KMS-11 (cell line): ENCODE measurements around the gene NEB.
"Not testable (repeated sequence)": the region's sequence is repeated elsewhere in the genome, so short reads cannot be mapped to it uniquely, and the experiment has no call there.

Experiments used
- H2AFZ ChIP-seq: fragments of 200-600 bp; sonication (generic); 2 replicates; pipeline ENCODE4 v1.6.1; 2016; ENCODE audit warnings: antibody characterized with exemption, mixed run types, low read depth
- H3K27ac ChIP-seq: fragments of 200-600 bp; sonication (generic); 2 replicates; pipeline ENCODE4 v1.6.1; 2016; ENCODE audit warnings: mild to moderate bottlenecking, mixed run types
- H3K27me3 ChIP-seq: fragments of 200-600 bp; sonication (generic); 2 replicates; pipeline ENCODE4 v1.6.1; 2017; ENCODE audit warnings: mild to moderate bottlenecking, low read depth, mixed run types, moderate library complexity; ENCODE audit not compliant: insufficient read depth
- H3K36me3 ChIP-seq: fragments of 200-600 bp; sonication (generic); 2 replicates; pipeline ENCODE4 v1.6.1; 2017; ENCODE audit warnings: mild to moderate bottlenecking, mixed run types; ENCODE audit not compliant: insufficient read depth
- H3K4me1 ChIP-seq: fragments of 200-600 bp; sonication (generic); 2 replicates; pipeline ENCODE4 v1.6.1; 2016; ENCODE audit warnings: mild to moderate bottlenecking, low read depth, mixed run types; ENCODE audit not compliant: poor library complexity, severe bottlenecking
- H3K4me2 ChIP-seq: fragments of 200-600 bp; sonication (generic); 2 replicates; pipeline ENCODE4 v1.7.0; 2016; ENCODE audit warnings: mild to moderate bottlenecking, mixed run types
- H3K4me3 ChIP-seq: fragments of 200-600 bp; sonication (generic); IDR thresholded peaks from 2 replicates; pipeline ENCODE4 v1.6.1; 2017; ENCODE audit warnings: low read depth, low read length, mixed read lengths; ENCODE audit not compliant: insufficient read depth
- H3K79me2 ChIP-seq: fragments of 200-600 bp; sonication (generic); 2 replicates; pipeline ENCODE4 v1.6.1; 2016; ENCODE audit warnings: low read depth, mixed run types; ENCODE audit not compliant: insufficient read depth
- H3K9ac ChIP-seq: fragments of 200-600 bp; sonication (generic); 2 replicates; pipeline ENCODE4 v1.6.1; 2016; ENCODE audit warnings: mild to moderate bottlenecking, mixed run types
- H4K20me1 ChIP-seq: fragments of 200-600 bp; sonication (generic); 2 replicates; pipeline ENCODE4 v1.6.1; 2016; ENCODE audit warnings: mild to moderate bottlenecking, mixed run types; ENCODE audit not compliant: insufficient read depth
- TF ChIP-seq, protein P1 (sequence below): fragments of 200-600 bp; sonication (generic); conservative IDR thresholded peaks from 2 replicates; pipeline ENCODE4 v1.6.1; 2017; ENCODE audit warnings: low read depth, mild to moderate bottlenecking, antibody characterized with exemption, low read length, moderate library complexity, mixed read lengths

NEB gene

DNA sequence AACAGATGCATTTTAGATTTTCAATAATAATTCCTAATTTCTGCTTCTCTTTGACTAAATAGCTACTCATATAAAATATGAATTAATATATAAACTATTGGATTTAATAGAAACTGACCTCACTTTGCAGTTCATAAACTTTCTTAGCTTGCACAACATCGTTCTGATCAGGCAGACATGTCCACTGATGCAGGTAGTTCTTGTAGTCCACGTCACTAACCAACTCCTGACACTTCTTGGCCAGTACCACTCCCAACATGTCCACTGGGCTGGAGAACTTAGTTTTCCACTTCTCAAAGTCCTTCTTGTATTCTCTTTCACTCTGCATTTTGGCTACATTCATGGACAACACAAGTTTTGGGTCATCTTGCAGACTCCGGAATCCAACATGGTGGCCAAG, 83.8 kb downstream of the NEB start:
- Histone ChIP-seq H3K4me1 (no peaks in the 10 kb centered on the region), H3K4me3 (no peak overlapping the region), H3K27ac (no peak overlapping the region), H2AFZ (no peak overlapping the region), H3K27me3 (no peaks in the 10 kb centered on the region), H3K9ac (no peak overlapping the region), H4K20me1 (no peaks in the 10 kb centered on the region), H3K4me2 (no peak overlapping the region), H3K36me3 (no peaks in the 10 kb centered on the region), H3K79me2 (no peaks in the 10 kb centered on the region)
- TF ChIP-seq, protein P1, sequence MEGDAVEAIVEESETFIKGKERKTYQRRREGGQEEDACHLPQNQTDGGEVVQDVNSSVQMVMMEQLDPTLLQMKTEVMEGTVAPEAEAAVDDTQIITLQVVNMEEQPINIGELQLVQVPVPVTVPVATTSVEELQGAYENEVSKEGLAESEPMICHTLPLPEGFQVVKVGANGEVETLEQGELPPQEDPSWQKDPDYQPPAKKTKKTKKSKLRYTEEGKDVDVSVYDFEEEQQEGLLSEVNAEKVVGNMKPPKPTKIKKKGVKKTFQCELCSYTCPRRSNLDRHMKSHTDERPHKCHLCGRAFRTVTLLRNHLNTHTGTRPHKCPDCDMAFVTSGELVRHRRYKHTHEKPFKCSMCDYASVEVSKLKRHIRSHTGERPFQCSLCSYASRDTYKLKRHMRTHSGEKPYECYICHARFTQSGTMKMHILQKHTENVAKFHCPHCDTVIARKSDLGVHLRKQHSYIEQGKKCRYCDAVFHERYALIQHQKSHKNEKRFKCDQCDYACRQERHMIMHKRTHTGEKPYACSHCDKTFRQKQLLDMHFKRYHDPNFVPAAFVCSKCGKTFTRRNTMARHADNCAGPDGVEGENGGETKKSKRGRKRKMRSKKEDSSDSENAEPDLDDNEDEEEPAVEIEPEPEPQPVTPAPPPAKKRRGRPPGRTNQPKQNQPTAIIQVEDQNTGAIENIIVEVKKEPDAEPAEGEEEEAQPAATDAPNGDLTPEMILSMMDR, result no peak

DNA sequence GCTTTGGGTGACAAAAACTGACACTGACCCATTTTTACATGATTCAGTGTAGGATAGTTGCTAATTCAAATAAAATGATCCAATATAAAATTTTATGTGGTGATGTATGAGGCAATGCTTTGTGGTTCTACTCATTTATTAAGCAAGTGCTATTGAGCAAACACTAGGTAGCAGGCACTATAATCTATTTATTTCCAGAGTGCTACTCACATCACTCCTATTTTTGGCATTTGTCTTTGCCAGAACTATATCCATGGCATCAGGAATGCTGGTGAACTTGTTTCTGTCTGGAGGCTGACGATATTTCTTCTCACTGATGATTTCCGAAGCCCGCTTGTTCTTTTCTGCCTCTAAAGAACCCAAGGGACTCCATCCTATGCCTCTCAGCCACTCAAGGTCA, 84.3 kb downstream of the NEB start:
- Histone ChIP-seq H3K79me2 (no peaks in the 10 kb centered on the region), H3K4me2 (no peak overlapping the region), H3K4me1 (no peaks in the 10 kb centered on the region)

GRCh38 chr2:151649400-151649799, 84.9 kb downstream of the NEB start:
- no peak overlapping the region for H3K4me2 ChIP-seq
- no peaks in the 10 kb centered on the region for H3K36me3 ChIP-seq
- no peak overlapping the region for H3K9ac ChIP-seq
- no peak overlapping the region for H3K4me3 ChIP-seq
- no peak overlapping the region for H2AFZ ChIP-seq
- no peak overlapping the region for H3K27ac ChIP-seq
- TF ChIP-seq, protein P1, result no peak
- H3K27me3 ChIP-seq, result no peaks in the 10 kb centered on the region
- H4K20me1 ChIP-seq, result no peaks in the 10 kb centered on the region
- no peaks in the 10 kb centered on the region for H3K79me2 ChIP-seq
- H3K4me1 ChIP-seq, result no peaks in the 10 kb centered on the region

More for the DNA sequence above, 84.3 kb downstream of the NEB start:
- Histone ChIP-seq H2AFZ (no peak overlapping the region), H3K36me3 (no peaks in the 10 kb centered on the region), H3K4me3 (no peak overlapping the region), H3K27me3 (no peaks in the 10 kb centered on the region), H4K20me1 (no peaks in the 10 kb centered on the region), H3K27ac (no peak overlapping the region), H3K9ac (no peak overlapping the region)
- TF ChIP-seq, protein P1, result no peak

DNA sequence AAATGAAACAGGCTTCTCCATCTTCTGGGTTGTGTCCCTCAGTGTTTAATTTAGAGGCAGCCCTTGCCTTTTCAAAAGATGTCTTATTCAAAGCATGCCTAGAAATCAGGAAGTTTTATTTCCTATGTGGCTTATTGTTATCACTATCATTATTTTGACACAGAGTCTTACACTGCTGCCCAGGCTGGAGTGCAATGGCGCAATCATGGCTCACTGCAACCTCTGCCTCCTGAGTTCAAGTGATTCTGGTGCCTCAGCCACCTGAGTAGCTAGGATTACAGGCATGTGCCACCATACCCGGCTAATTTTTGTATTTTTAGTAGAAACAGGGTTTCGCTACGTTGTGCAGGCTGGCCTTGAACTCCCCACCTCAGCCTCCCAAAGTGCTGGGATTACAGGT, 87.8 kb downstream of the NEB start:
- not testable (repeated sequence) for H3K4me2 ChIP-seq, H2AFZ ChIP-seq, H3K9ac ChIP-seq, H3K4me3 ChIP-seq, H3K27me3 ChIP-seq, H3K4me1 ChIP-seq, H3K27ac ChIP-seq, H3K79me2 ChIP-seq, H4K20me1 ChIP-seq, H3K36me3 ChIP-seq

GRCh38 chr2:151644580-151644979, 89.7 kb downstream of the NEB start:
- H2AFZ ChIP-seq, result no peak overlapping the region
- H3K27me3 ChIP-seq, result no peaks in the 10 kb centered on the region
- H3K4me2 ChIP-seq, result no peak overlapping the region
- no peaks in the 10 kb centered on the region for H3K79me2 ChIP-seq
- TF ChIP-seq, protein P1, result no peak
- no peak overlapping the region for H3K27ac ChIP-seq
- H3K36me3 ChIP-seq, result no peaks in the 10 kb centered on the region
- H3K4me1 ChIP-seq, result no peaks in the 10 kb centered on the region
- H4K20me1 ChIP-seq, result no peaks in the 10 kb centered on the region
- no peak overlapping the region for H3K9ac ChIP-seq
- no peak overlapping the region for H3K4me3 ChIP-seq

- not testable (repeated sequence) for H3K27ac ChIP-seq, H3K4me1 ChIP-seq, H2AFZ ChIP-seq, H3K4me3 ChIP-seq, H3K79me2 ChIP-seq, H3K4me2 ChIP-seq, H3K27me3 ChIP-seq, H3K9ac ChIP-seq, H4K20me1 ChIP-seq, H3K36me3 ChIP-seq
Measured at GRCh38 chr2:151641895-151642294, 92.4 kb downstream of the NEB start.
